Measurements from ENCODE around the gene GGNBP2. TPM values are rescaled to one million over a fixed set of nuclear protein-coding genes. Genes with fewer than 3 reads are reported as not detected.

Gene GGNBP2
- total RNA-seq, 1 donor from 2014 or later: 94.3 TPM

DNA sequence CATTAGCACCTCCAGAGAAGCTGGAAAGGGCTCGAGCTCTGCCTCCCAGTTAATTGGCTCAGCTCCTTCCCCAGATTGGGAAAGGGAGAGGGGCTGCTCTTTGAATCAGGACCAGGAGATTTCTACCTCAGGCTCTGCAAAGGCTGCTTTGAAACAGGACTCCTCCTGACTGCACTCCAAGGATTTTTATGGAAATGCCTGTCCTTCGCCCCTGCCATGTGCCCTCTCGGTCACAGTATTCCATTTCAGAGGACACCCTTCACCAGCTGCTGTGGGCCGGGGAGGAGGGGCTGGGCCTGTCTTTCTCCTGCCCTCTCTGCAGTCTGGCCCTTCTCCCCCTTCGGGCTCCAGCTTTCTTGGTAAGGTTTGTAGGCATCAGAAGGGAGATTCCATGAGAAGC lies 70.2 kb downstream of the GGNBP2 start:
- no peak for TF ChIP-seq CTCF (IDR thresholded peaks at IDR 0.05; ENCODE audit: insufficient read depth, low read length, severe bottlenecking)
- no peaks in the 10 kb centered on the region for H3K36me3 ChIP-seq (ENCODE audit: control insufficient read depth, insufficient read depth, low read length)
- FAIRE-seq: no peak

DNA sequence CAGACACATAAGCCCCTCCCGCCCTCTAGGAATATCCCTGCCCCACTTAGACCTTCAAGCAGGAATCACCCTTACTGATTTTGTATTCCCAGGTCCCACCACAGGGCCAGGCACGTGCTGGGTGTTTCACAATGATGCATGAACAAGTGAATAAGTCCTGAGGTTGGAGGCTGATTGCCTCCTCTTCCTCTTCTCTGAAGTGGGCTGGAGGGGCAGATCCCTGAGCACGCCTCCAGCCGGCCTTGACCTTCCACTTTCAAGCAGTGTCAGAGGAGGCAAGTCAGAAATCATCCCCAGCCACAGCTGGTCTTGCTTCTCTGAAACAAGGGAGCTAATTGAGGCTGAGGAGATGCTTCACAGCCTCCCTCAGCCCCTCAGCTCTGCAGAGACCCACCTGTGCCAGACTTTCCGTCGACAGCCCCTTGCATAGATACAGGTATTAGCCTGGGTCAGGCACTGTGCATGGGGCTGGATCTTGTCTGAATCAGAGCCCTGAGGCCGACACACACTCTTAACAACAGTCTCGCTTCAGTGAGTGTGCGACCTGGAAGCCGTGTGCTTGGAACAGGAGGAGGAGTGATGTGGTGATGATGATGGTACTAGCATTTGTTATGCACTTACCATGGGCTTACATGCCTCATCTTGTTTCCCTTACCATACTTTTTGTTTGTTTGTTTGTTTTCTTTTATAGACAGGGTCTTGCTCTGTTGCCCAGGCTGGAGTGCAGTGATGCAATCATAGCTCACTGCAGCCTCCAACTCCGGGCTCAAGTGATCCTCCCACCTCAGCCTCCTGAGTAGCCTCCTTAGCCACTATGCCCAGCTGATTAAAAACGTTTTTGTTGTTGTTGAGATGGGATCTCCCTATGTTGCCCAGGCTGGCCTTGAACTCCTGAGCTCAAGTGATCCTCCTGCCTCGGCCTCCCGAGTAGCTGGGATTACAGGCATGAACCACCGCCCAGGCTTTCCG lies 71.6 kb downstream of the GGNBP2 start:
- Histone ChIP-seq H3K27me3 (ENCODE audit: control insufficient read depth, insufficient read depth, low read length) (no peaks in the 10 kb centered on the region), H3K36me3 (ENCODE audit: control insufficient read depth, insufficient read depth, low read length) (no peaks in the 10 kb centered on the region), H3K4me3 (ENCODE audit: low read depth, low read length) (no peak overlapping the region)
- TF ChIP-seq CTCF (IDR thresholded peaks at IDR 0.05; ENCODE audit: insufficient read depth, low read length, severe bottlenecking): no peak
- FAIRE-seq (no peak), DNase-seq (ENCODE audit: low read depth) (peak; percentile 4)

More for the DNA sequence above, 70.2 kb downstream of the GGNBP2 start:
- no peaks in the 10 kb centered on the region for H3K27me3 ChIP-seq (ENCODE audit: control insufficient read depth, insufficient read depth, low read length)
- H3K4me3 ChIP-seq (ENCODE audit: low read depth, low read length): no peak overlapping the region
- DNase-seq (ENCODE audit: low read depth): no peak

DNA sequence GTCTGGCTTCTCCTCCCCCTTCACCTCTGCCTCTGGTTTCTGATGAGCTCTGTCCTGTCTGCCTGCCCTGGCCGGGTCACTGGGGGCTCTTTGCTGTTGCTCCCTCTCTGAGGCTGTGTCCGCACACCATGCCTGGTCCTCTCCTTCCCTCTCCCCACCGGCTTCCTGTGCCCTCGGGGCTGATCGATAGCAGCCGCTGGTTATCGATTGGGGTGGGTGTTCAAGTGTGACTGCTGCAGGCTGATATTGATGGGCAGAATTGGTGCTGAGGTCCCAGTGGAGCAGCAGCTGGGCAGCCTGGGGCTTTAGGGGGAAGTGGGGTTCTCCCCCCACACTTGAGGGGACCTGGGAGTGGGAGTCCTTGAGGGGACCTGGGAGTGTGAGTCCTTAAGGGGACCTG lies 73.1 kb downstream of the GGNBP2 start:
- Histone ChIP-seq H3K4me3 (ENCODE audit: low read depth, low read length) (no peak overlapping the region), H3K36me3 (ENCODE audit: control insufficient read depth, insufficient read depth, low read length) (no peaks in the 10 kb centered on the region), H3K27me3 (ENCODE audit: control insufficient read depth, insufficient read depth, low read length) (no peaks in the 10 kb centered on the region)
- no peak for DNase-seq (ENCODE audit: low read depth)
- FAIRE-seq: no peak
- no peak for TF ChIP-seq CTCF (IDR thresholded peaks at IDR 0.05; ENCODE audit: insufficient read depth, low read length, severe bottlenecking)

DNA sequence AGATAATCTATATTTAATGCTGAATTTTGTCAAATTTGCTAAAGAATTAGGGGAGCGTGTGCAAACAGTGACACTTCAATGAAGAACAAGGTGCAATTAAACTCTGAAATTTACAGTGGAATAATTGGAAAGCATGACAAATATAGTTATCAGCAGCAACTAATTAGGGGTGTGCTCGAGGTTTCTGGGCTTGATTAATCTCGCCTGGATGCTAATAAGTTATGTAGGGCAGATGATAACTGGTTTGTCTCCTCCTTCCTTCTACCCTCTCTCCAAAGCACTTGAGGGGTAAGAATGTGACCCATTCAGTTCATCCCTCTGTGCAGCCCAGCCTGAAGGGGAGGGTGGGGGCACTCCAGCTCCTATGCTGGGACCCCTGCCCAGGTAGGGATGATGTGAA lies 78.6 kb downstream of the GGNBP2 start:
- Histone ChIP-seq H3K27me3 (ENCODE audit: control insufficient read depth, insufficient read depth, low read length) (peaks cover 2% of the 10 kb centered on the region), H3K4me3 (ENCODE audit: low read depth, low read length) (no peak overlapping the region), H3K36me3 (ENCODE audit: control insufficient read depth, insufficient read depth, low read length) (no peaks in the 10 kb centered on the region)
- no peak for FAIRE-seq
- DNase-seq (ENCODE audit: low read depth): no peak
- TF ChIP-seq CTCF (IDR thresholded peaks at IDR 0.05; ENCODE audit: insufficient read depth, low read length, severe bottlenecking): no peak

GRCh38 chr17:36625188-36625587 lies 80.5 kb downstream of the GGNBP2 start:
- DNase-seq (ENCODE audit: low read depth) (no peak), FAIRE-seq (no peak)
- no peak overlapping the region for H3K4me3 ChIP-seq (ENCODE audit: low read depth, low read length)
- TF ChIP-seq CTCF (IDR thresholded peaks at IDR 0.05; ENCODE audit: insufficient read depth, low read length, severe bottlenecking): no peak
- peaks cover 4% of the 10 kb centered on the region for H3K27me3 ChIP-seq (ENCODE audit: control insufficient read depth, insufficient read depth, low read length)
- H3K36me3 ChIP-seq (ENCODE audit: control insufficient read depth, insufficient read depth, low read length): no peaks in the 10 kb centered on the region

All from bronchial epithelial cell (primary cell).